ENCODE results near the gene PLEK.

GRCh38 chr2:68342470-68342869, 22.6 kb upstream of the PLEK start:
- TF ChIP-seq SUZ12 (IDR thresholded peaks at IDR 0.05; ENCODE audit: extremely low read depth, insufficient read depth, insufficient read length) = no peak
- no peak for TF ChIP-seq YY1 (IDR thresholded peaks at IDR 0.05; ENCODE audit: insufficient read depth, insufficient read length)

All from NT2/D1 (cell line).